ENCODE measurements around the gene SP110.

Gene SP110

DNA sequence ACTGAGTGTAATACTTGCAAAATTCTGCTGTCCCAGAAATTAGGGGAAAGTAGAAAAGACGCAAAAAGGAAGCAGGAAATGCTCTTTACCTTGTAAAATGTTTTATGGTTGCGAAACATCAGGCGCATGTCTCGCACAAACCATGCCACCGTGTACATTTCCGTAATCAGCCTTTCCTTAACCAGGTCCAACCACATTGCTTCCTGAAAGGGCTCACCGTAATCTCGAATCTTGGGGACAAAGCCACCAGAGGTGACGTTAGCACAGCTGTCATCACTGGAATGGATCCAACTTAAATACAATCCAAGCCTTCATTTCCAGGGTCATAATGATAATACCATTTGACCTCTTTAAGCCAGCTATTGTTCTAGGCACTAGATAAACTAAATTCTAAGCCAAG, 49.3 kb downstream of the SP110 start:
- DNase-seq (ENCODE audit: low spot score) = no peak

DNA sequence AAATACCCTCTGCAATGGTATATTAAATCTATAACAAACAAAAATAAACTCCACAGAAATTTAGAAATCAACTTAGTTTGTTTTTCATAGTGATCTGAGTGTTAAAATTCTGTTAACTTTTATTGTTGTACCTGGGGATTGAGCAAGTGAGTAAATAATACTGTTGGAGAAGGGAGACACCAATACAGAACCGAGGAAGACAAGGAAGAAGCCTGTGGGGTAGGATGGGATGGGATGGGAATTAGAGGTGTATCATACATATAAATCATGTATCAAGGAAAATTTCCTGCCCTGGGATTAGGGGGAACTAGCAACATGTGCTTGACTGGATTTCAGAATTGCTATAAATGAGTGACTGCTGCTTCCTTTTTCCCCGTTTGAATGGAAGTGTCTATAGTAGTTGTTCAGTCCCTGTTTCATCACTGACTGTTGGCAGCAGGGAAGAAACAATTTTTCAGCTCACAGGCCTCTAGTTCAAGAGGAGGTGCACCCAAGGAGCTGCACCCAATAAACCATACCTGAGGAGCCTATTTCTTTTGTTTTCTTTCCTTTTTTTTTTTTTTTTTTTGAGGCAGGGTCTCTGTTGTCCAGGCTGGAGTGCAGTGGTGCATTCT, 53.1 kb downstream of the SP110 start:
- DNase-seq (ENCODE audit: low spot score) = no peak

DNA sequence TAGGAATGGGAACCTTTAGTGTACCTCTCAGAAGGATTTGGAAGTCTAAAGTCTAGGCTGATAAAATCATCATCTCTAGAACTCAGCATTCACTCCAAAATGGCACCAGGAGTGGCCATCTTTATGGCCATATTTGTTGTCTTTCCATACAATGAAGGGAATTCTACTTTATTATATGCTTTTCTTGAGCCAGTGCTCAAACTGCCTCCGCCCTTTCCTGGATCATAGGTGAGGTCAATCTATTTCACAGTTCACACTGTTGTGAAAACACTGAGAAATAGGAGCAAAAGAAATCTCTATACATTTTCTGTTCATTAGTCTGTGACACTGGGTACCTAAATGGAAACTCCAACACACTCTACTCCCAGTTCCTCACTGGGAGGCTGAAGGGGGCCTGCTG, 55.6 kb downstream of the SP110 start:
- DNase-seq (ENCODE audit: low spot score) = no peak

DNA sequence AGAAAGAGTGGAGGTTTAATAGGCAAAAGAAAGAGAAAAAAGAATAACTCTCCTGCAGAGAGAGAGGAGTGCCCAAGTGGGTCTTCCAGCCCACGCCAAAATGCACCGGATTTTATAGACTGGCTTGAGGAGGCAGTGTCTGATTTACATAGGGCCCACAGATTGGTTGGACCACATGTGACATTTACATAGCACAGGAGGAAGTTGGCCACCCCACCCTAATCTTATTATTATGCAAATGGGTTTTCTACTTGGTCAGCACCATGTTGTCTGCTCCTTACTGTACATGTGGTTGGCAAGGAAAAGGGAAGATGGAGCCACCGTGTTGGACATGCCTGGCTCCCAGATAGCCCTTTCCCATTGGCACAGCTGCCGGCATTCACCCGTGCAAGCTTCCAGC, 56.8 kb downstream of the SP110 start:
- DNase-seq (ENCODE audit: low spot score) = no peak

DNA sequence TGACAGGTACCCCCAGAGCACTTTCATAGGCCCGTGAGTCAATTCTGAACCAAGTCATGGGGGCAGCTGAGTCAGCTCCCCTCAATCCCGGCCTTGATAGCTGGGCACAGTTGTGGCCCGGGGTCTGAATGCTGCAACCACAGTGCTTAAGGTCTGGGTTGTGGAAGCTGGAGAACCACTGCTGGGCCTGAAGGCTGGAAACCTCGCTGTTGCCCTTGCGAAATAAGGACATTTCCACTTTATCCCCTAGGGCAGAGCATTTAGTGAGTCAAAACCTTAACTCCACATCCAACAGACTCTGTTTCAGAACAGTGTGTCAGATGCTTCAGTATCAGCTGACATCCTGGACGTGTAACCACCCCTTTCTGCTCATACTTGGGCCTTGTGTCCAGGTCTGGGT, 58.6 kb downstream of the SP110 start:
- DNase-seq (ENCODE audit: low spot score) = no peak

DNA sequence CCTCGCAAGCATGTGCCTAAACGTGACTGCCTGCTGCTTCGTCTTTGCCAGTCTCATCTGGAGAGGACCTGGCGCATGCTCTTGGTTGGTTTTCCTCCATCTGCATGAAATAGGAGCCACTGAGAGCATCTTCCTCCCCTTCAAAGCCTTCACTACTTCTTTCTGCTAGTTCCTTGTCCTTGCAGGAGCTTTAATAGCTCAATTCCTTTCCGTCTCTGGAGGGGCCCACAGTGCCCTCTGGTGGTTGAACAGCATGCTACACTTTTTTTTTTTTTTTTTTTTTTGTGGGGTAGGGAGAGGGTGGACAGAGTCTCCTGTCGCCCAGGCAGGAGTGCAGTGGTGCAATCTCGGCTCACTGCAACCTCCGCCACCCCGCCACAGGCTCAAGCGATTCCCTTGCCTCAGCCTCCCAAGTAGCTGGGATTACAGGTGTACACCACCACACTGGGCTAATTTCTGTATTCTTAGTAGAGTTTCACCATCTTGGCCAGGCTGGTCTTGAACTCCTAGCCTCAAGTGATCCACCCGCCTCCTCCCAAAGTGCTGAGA, 59.6 kb downstream of the SP110 start:
- DNase-seq (ENCODE audit: low spot score) = peak; percentile 71

DNA sequence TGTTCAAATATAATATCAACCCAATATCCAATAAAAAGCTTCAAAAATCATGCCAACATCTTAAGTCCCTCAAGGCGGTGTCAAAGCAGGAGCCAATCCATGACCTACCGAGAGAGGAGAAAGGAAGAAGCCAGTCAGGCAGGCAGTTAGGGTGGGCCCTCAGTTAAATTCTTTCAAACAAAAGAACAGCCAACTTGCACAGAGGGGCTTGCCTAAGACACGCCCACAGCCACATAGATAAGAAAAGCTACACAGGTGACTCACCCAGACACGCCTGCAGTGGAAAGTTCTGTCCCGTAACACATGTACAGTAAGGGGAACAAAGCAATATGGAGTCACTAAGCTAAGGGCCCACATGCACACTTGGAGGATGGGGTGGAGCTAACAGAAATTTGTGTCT, 61.3 kb downstream of the SP110 start:
- DNase-seq (ENCODE audit: low spot score) = no peak

DNA sequence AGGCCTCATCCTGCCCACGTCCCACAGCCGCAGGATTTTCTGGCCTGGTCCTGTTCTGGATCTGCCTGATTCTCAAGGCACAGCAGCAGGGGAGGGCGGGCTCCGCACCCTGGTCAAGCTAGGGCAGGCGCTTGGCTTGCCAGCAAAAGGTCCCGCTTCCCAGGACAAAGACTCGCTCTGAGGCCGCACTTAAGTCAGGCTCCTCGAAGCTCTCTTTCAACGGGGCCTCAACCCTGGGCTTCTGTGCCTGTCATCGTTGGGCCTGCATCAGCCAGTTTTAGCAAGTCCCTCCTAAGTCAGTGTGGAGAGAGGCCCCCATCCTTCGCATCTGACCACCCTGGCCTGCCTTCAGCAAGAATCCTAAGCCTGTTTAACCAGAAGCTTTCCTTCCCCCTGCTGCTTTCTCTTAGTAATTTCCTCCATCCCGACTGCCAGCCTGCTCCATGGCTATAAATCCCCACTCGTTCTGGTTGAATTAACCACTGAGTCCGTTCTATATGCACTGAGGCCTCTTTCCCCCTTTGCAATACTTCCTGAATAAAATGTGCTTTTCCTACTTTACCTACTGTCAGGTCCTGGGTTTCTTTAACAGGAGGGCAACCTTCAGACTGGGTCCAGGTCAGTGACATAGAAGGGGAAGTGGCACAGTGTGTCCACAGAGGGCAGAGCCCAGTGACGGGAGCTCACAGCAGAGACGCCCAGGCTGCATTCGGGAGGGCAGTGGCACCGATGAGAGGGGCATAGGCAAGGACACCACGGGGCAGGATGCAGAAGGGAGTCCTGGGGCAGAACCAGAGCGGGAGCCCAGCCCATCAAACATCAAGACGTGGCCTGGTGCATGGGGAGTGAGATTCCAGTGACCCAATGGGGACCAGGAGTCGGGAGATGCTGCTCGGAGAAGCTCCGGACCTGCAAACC, 62.7 kb downstream of the SP110 start:
- no peak for DNase-seq (ENCODE audit: low spot score)

DNA sequence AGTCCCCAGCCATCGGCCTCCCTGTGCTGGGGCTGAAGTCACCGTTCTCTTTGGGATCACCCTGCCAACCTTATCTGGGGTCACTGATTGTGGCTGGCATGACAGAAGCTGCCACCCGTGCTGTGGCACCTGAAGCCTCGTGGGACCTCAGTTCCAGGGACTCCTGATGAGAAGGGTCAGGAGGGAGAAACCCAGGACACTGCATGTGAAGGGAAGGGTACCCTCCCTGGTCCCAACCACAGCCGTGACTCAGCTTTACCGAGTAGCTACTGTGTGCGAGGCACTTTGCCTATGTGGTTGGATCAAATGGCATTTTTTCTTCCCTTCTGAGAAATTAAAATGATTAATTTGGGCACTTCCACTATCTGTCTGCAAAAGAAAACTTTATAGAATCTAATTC, 64.4 kb downstream of the SP110 start:
- no peak for DNase-seq (ENCODE audit: low spot score)

DNA sequence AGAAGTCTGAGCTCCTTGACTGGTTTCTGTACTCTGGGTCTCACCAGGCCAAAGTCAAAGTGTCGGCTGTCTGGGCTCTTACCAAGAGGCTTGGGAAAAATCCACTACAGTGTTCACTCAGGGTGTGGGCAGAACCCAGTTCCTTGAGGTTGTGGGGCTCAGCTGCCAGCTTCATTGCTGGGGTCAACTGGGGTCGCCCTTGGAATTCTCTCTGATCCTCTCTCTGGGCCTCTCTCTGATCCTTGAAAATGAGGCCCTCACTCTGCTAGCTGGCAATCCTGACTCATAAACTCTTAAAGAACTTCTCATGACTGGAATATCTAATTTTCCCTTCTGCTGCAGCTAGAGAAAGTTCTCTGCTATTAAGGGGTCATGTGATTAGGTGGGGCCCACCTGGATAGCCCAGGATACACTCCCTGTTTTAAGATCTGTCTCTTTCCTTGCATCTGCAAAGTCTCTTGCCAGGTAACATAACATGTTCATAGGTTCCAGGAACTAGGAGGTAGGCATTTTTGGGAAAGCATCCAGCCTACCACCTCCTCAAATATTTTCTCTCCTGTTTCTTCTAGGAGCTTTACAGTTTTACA, 66.3 kb downstream of the SP110 start:
- no peak for DNase-seq (ENCODE audit: low spot score)

DNA sequence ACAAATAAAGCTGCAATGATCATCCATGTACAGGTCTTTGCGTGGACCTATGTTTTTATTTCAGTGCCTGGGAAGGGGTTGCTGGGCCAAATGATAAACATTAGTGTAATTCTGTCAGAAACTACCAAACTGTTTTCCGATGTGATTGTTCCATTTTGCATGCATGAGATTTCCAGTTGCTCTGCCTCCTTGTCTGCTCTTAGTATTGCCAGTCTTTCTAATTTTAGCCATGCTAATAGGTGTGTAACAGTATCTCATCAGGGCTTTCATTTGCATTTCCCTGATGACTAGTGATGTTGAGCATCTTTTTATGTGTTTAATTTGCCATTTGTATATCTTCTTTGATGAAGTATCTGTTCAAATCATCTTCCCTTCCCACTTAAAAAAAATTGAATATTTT, 67.5 kb downstream of the SP110 start:
- DNase-seq (ENCODE audit: low spot score) = no peak

DNA sequence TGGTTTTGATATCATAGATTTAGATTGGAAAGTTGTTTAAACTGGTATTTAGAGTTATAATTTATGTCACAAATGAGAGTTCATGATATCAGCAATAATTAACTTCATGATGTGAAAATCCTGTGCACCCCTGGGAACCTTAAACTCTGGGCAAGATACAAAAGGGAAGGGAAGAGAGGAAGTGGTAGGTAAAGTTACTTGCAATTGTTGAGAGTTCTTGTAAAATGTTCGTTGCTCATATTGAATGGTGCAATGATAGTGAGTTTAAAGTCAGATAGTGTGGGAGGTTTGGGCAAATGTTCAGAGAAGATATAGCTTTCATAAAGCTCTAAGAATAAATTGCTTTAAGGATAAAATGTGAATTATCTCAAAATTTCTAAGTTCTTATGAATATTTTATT, 75.4 kb downstream of the SP110 start:
- DNase-seq (ENCODE audit: low spot score) = no peak

DNA sequence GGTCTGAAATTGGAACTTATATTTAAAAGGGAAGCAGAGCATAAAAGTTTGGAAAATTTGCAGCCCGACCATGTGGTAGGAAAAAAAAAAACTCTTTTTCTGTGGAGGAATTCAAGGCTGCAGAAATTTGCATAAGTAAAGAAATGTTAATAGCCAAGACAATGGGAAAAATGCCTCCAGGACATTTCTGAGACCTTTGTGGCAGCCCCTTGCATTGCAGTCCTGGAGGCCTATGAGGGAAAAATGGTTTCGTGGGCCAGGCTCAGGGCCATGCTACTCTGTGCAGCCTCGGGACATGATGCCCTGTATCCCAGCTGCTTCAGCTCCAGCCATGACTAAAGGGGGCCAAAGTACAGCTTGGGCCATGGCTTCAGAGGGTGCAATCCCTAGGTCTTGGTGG, 79.1 kb downstream of the SP110 start:
- DNase-seq (ENCODE audit: low spot score) = no peak

DNA sequence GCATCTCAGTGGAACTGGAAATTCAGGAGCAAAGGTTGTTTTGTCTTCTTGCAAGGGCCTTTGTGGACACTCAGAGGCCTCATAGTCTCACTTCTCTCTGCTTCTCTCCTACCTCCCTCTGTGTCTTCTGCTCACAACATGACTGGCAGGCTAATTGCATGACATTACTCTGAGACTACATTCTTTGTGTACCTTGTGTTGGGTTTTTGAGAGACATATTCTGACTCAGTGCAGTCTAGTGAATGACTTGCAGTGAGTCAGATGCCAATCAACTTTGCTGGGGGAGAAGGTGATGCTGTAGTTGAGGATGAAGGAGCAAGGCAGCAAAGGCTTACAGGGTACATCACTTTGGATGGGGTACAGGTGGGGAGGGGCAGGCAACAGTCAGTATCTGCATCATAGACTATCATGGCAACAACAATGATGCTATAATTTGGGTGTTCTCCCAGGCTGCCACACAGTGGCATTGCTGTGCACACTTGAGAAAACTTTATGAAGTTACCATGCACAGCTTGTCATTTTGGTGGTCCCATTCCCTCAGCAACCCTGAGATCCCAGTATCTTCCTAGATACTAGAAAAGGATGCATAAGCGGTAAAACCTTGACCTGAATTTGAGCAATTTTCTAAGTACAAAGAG, 81.8 kb downstream of the SP110 start:
- no peak for DNase-seq (ENCODE audit: low spot score)

DNA sequence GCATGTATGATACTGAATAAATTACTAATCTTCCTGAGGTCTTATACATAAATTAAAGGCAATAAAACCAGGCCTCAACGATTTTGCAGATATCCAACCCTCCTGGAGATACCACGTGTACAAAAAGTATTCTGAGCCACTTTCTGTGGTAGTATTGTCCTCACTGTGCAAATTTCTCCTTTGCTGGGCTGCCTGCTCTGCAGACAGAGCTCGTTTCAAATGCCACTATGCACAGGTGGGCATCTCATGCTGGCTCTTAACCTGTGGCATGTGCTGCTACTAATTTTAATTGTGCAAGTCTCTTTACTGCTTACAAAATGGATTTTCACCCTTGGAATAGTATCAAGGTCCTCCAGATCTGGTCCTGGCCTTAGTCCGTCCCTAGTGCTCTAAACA, 84.7 kb downstream of the SP110 start:
- no peak for DNase-seq (ENCODE audit: low spot score)

DNA sequence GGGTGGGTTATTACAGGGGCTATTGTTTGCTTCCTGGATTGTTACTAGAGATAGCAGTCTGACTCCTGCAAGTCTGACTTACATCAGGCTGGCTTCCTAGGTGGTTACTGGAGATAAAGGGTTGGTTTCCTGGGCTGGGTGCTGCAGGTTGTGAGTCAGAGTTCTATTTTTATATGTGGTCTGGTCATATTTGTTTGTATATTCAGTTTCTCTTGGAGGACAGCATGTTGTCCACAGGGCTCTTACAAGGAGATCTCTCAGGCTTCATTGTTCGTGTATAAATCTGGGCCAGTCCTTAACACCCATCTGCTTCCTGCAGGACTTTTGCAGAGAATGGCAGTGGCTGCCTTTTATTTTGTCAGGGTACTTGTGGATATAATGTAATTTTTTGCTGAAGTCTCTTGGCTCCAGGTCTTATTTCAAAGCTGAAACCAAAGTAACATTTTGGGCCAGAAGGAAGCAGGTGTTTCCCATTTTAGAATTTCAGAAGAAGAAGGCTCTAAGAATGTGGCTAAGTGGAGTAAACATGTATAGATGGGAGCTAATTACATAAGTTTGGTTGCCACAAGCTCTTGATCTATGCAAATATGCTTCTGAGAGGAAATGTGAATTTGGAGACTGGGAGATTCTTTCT, 85.2 kb downstream of the SP110 start:
- DNase-seq (ENCODE audit: low spot score) = no peak

DNA sequence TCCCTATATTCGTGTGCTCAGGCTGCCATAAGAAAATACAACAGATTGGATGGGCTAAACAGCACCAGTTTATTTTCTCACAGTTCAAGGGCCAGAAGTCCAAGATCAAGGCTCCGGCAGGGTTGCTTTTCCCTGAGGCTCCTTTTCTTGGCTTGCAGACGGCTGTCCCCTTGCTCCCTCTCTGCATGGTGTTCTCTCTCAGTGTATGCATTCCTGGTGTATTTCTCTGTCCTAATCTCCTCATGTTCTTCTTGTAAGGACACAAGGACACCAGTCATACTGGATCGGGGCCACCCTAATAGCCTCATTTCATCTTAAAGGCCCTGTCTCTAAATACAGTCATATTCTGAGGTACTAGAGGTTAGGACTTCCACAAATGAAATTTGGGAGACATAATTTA, 88.4 kb downstream of the SP110 start:
- no peak for DNase-seq (ENCODE audit: low spot score)

DNA sequence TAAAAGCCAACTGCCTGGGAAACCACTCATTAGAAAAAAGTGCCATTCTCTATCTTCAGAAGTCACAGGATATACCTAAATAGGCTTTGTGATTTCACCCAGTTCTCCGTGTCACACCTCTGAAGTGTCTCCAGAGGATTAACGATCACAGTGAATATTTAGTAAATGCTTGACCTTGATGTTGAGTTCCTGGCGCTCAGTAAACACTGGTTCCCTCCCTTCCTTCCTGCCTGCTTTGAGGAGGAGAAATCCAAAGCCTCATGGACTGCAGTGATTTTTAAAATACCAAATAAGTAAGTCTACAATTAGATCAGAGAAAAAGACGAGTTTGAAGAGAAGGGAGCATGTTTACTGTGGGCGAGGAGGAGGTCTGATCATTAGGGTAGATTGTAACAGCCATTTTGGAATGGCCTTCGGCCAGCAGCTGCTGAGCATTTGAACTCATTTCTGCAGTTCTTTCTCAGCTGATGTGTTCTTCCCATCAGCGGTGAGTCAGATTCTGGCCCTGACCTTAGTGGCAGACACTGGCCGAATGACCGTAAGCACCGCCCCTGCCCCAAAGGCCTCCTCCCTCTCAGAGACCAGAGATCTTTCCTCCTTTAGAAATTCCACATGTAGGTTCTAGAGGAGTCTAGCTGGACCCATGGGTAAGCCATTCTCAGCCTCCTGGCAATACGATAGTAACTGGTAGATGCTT, 89.0 kb downstream of the SP110 start:
- DNase-seq (ENCODE audit: low spot score) = no peak

DNA sequence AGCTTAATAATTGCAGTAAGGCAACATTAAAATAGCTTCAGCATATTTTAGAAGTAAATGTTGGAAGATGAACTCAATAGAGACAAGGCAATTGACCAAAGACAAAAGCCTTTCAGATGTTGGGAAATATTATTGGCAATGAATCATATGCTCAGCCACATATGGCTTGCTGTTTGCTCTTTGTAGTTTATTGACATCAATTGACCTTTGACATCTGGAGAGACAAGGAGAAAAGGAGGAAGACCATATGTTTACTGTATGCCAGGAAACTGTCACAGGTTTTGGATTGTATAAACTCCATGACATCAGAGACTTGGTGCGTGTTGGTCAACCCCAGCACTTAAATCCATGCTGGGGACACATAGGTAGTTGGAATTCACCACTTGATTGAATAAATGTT, 90.4 kb downstream of the SP110 start:
- DNase-seq (ENCODE audit: low spot score) = no peak

DNA sequence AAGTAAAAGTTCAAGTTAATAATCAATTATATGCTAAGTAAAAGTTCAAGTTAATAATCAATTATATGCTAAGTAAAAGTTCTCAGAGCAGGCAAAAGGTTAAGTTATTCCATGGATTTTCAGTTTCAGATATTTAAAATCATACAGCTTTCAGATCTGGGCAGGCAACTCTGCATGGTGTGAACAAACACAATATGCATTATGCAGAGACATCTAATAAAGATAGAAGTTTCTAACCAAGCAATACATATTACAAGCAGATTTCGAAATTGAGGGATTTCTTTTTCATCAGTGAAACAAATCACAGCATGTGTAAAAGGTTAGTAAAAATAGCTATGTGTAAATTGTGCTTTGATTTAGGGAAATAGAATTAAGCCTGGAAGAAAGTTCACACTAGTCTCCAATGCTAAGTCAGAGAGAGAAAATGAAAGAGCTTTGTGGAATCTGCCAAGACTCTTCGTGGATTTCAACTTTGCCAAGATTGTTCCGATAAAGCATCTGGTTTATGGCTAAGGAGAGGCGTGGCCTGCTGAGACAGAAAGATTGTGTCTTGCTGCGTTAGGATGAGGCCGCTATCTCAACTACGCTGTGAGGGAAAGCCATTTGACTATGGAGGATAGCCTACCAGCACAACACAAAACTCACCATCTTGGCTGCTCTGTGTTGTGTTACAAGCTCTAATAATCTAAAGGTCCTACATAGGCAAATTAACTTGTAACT, 91.0 kb downstream of the SP110 start:
- no peak for DNase-seq (ENCODE audit: low spot score)

DNA sequence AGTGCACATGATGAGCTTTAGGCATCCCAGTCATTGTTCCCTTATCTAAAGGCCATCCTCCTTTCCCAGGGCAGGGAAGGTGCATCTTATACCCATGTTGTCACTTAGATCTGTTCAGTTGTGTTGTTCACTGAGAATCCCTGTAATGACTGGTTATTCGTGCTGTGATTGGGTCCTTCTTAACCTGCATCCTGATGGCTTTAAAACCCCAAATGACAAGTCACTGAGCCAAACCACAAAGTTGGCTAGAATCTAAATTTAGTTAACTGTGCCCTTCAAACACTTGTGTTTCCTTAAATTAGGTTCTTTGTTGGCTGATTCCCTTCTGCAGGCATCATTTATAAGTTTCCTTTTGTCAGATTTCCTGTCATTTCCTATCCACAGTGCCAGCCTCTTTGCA, 92.6 kb downstream of the SP110 start:
- DNase-seq (ENCODE audit: low spot score) = no peak

All from iPS-NIHi11 (cell line).